ENCODE measurements around the gene CFAP74. TPM values are rescaled to one million over a fixed set of nuclear protein-coding genes. Genes with fewer than 3 reads are reported as not detected.

The CFAP74 gene
- total and polyA plus RNA-seq, 2 of the 13 experiments (the other 11 are each of a cell fraction or from before 2014, with no cell fraction given) = 0.27 to 0.62 TPM

GRCh38 chr1:1984560-1985070, 19.0 kb downstream of the CFAP74 start:
- no peaks in the 10 kb centered on the region for H4K20me1 ChIP-seq (ENCODE audit: insufficient read depth, low read length)
- DNase-seq (ENCODE audit: low spot score) = no peak
- ATAC-seq = no peak; the same call in 2 of the 3 replicates
- POLR2A ChIA-PET = no interaction called here
- WGBS (ENCODE audit: low lambda C conversion rate) = 34% methylated on average over 10 of the region's 17 CpGs
- no TSS peak for BruUV-seq (replicated peaks)
- peaks cover 16 to 42% of the 10 kb centered on the region in 2 experiments; a peak in 3 of 5 replicates for H3K27me3 ChIP-seq (ENCODE audit: control insufficient read depth in 1 of 2, insufficient read depth in 2 of 2, low read length in 2 of 2)
- H3K4me1 ChIP-seq (ENCODE audit: insufficient read depth, low read length) = peaks cover 44% of the 10 kb centered on the region
- in situ Hi-C loops (cut with HindIII; ENCODE audit: extremely low pct_ligation_motif_present, low pct_unique_long_range_greater_than_20kb) (no loop called here), intact Hi-C loops (cut with micrococcal nuclease; ENCODE audit: unreplicated experiment) (no loop called here)
- no peak overlapping the region for H2AFZ ChIP-seq (ENCODE audit: low read length)
- no peaks in the 10 kb centered on the region for H3K79me2 ChIP-seq (ENCODE audit: insufficient read depth, low read length)
- peak overlapping the region; percentile 1; the same call in 1 of the 2 replicates for H3K4me2 ChIP-seq (ENCODE audit: low read depth, low read length)
- CTCF ChIA-PET (ENCODE audit: low intra/inter-chr PET ratio, low total read pairs) = no interaction called here
- no peak overlapping the region for H3K9ac ChIP-seq (ENCODE audit: insufficient read depth, low read depth, low read length)
- TF ChIP-seq BHLHE40 (IDR thresholded peaks at IDR 0.05; ENCODE audit: low read length) (peak; percentile 60; the same call in 1 of the 2 replicates), GTF3A (CRISPR knock-in tag; conservative IDR thresholded peaks at IDR 0.05) (no peak), CREB1 (IDR thresholded peaks at IDR 0.05) (peak; percentile 83), CREB1 (CRISPR knock-in tag; IDR thresholded peaks at IDR 0.05) (no peak), ZNF501 (CRISPR knock-in tag; IDR thresholded peaks at IDR 0.05) (0 out of 2 replicates have a peak, but pooled peaks have one; percentile 16), ESRRA (CRISPR knock-in tag; IDR thresholded peaks at IDR 0.05; ENCODE audit: low read depth) (no peak)
- H3K36me3 ChIP-seq (replicated peaks in 1 of 2; ENCODE audit: control insufficient read depth in 1 of 2, insufficient read depth in 2 of 2, low read length in 2 of 2) = no peaks in the 10 kb centered on the region
- no peak overlapping the region for H3K4me3 ChIP-seq (replicated peaks in 1 of 3; ENCODE audit: insufficient read depth in 1 of 3, low read depth in 2 of 3, low read length in 3 of 3)
- no peak overlapping the region for H3K27ac ChIP-seq (ENCODE audit: extremely low read length, insufficient read depth, low read length)
- H3K9me3 ChIP-seq (ENCODE audit: low read length) = no peaks in the 10 kb centered on the region
- FAIRE-seq = no peak

- H3K79me2 ChIP-seq (ENCODE audit: insufficient read depth, low read length) = no peaks in the 10 kb centered on the region
- POLR2A ChIA-PET = no interaction called here
- BruUV-seq (replicated peaks) = no TSS peak
- FAIRE-seq (no peak), ATAC-seq (no peak), DNase-seq (ENCODE audit: low spot score) (no peak)
- no peak overlapping the region for H3K4me3 ChIP-seq (replicated peaks in 1 of 3; ENCODE audit: insufficient read depth in 1 of 3, low read depth in 2 of 3, low read length in 3 of 3)
- H3K27me3 ChIP-seq (ENCODE audit: control insufficient read depth in 1 of 2, insufficient read depth in 2 of 2, low read length in 2 of 2) = peaks cover 11 to 30% of the 10 kb centered on the region in 2 experiments; a peak in 3 of 5 replicates
- no peaks in the 10 kb centered on the region for H4K20me1 ChIP-seq (ENCODE audit: insufficient read depth, low read length)
- CTCF ChIA-PET (ENCODE audit: low intra/inter-chr PET ratio, low total read pairs) = no interaction called here
- H3K9ac ChIP-seq (ENCODE audit: insufficient read depth, low read depth, low read length) = no peak overlapping the region
- H3K4me2 ChIP-seq (ENCODE audit: low read depth, low read length) = no peak overlapping the region
- in situ Hi-C loops (cut with HindIII; ENCODE audit: extremely low pct_ligation_motif_present, low pct_unique_long_range_greater_than_20kb) = no loop called here
- H3K9me3 ChIP-seq (ENCODE audit: low read length) = no peaks in the 10 kb centered on the region
- peaks cover 34% of the 10 kb centered on the region for H3K4me1 ChIP-seq (ENCODE audit: insufficient read depth, low read length)
- intact Hi-C loops (cut with micrococcal nuclease; ENCODE audit: unreplicated experiment) = no loop called here
- H2AFZ ChIP-seq (ENCODE audit: low read length) = no peak overlapping the region
- H3K36me3 ChIP-seq (replicated peaks in 1 of 2; ENCODE audit: control insufficient read depth in 1 of 2, insufficient read depth in 2 of 2, low read length in 2 of 2) = no peaks in the 10 kb centered on the region
- WGBS (ENCODE audit: low lambda C conversion rate) = 69% methylated on average over 31 of the region's 36 CpGs
- H3K27ac ChIP-seq (ENCODE audit: extremely low read length, insufficient read depth, low read length) = no peak overlapping the region
- TF ChIP-seq ATF6 (CRISPR knock-in tag; conservative IDR thresholded peaks at IDR 0.05) (no peak), ZNF552 (CRISPR knock-in tag; IDR thresholded peaks at IDR 0.05; ENCODE audit: borderline replicate concordance) (no peak), RFXANK (CRISPR knock-in tag; IDR thresholded peaks at IDR 0.05) (no peak), ZNF569 (CRISPR knock-in tag; IDR thresholded peaks at IDR 0.05; ENCODE audit: borderline replicate concordance) (no peak), ARNTL (CRISPR knock-in tag; IDR thresholded peaks at IDR 0.05) (no peak), MXD3 (CRISPR knock-in tag; IDR thresholded peaks at IDR 0.05) (no peak), ZNF644 (CRISPR knock-in tag; IDR thresholded peaks at IDR 0.05; ENCODE audit: low read depth) (no peak)
Measured at GRCh38 chr1:1982379-1983232, 21.0 kb downstream of the CFAP74 start.

Measured in HepG2 (cell line).